Choroid plexus epithelial cell (primary cell): ENCODE results near the gene RICTOR.
A peak's percentile ranks its signal among the peaks of the same experiment; 100 is the strongest.

ENCODE experiments used
- DNase-seq: peaks from one replicate; pipeline ENCODE4 v3.0.0-alpha.2; 2010; ENCODE audit warnings: low read depth
- H3K4me3 ChIP-seq: 2 replicates; pipeline ENCODE4 v1.5.1; 2011; ENCODE audit warnings: low read depth, mild to moderate bottlenecking, control low read depth, low read length, moderate library complexity
- TF ChIP-seq, protein P1 (sequence below): conservative IDR thresholded peaks from 2 replicates; pipeline ENCODE4 v1.5.1; 2011; ENCODE audit warnings: low read depth, mild to moderate bottlenecking, control low read depth, inconsistent platforms, low read length, moderate library complexity

The RICTOR gene

DNA sequence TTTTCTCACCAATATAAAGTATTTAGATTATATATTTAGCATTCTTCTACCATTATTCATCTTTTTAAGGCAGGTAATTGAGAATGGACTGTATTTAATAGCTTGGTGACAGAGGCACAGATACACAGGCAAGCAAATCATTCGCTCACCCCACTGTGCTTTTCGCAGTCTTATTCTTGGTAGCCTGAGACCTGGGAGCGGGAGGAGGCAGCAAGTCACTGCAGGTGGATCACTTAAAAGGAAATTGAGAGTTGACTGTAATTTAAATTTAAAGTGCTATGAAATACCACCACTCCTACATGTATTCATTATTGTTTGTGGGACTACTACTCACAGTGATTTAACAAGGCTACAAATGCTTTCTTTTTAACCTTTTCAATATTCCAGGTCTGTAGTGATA lies 9.7 kb downstream of the RICTOR start:
- no peak overlapping the region for H3K4me3 ChIP-seq
- TF ChIP-seq, protein P1, sequence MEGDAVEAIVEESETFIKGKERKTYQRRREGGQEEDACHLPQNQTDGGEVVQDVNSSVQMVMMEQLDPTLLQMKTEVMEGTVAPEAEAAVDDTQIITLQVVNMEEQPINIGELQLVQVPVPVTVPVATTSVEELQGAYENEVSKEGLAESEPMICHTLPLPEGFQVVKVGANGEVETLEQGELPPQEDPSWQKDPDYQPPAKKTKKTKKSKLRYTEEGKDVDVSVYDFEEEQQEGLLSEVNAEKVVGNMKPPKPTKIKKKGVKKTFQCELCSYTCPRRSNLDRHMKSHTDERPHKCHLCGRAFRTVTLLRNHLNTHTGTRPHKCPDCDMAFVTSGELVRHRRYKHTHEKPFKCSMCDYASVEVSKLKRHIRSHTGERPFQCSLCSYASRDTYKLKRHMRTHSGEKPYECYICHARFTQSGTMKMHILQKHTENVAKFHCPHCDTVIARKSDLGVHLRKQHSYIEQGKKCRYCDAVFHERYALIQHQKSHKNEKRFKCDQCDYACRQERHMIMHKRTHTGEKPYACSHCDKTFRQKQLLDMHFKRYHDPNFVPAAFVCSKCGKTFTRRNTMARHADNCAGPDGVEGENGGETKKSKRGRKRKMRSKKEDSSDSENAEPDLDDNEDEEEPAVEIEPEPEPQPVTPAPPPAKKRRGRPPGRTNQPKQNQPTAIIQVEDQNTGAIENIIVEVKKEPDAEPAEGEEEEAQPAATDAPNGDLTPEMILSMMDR, result no peak
- no peak for DNase-seq

DNA sequence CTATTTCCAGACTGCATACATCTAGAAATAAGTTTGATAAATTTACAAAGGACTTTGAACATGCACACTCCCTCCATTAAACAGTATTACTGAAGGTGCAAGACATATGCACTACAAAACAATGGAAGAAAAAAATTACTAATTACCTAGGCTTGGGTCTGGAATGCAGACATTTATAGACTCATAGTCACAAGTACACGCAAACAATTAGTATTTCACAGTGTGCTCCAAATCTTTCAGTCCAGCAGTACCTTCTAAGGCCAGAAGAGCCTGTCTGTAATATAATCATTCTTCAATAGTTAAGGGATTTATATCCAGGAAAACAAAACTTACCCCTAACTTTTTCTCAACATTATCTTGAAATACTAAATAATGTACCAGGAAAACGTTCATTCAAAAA lies 11.2 kb downstream of the RICTOR start:
- TF ChIP-seq, protein P1, result no peak
- H3K4me3 ChIP-seq, result no peak overlapping the region
- DNase-seq, result peak; percentile 15

DNA sequence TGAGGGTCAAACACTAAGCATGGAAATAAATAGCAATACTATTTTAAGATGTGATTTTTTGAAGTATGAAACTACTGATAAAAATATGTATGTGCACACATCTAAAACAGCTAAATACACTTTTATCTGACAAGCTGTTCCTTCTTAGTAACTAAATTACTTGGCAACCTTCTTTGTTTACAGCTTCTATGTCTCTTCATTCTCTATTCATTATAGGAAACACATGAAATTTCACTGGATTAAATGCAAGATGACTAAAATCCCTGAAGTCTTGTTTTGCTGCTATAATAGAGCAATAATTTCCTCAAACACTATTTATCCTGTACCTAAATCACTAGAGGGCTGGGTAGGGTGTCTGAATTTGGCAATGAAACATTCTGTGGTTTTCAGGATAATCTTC lies 11.7 kb downstream of the RICTOR start:
- no peak for DNase-seq
- TF ChIP-seq, protein P1, result no peak
- H3K4me3 ChIP-seq, result no peak overlapping the region

DNA sequence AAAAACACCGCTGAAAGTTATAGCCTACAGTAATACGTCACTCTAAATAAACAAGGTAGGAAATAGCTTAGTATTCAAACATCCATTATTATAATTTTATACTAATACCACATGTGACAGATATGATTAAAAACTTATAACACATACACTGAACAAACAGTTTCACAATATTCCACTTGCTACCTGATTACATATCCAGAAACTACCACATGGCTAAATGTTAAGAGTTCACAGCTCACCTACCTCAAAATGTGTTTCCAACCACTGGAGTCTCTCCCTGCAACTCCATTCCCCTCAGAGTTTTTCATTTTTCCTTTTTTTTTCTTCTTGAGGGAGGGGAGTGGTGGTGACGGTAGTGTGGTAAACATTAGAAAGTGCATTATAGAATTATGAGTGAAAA lies 12.1 kb downstream of the RICTOR start:
- no peak overlapping the region for H3K4me3 ChIP-seq
- TF ChIP-seq, protein P1, result no peak
- DNase-seq, result no peak

DNA sequence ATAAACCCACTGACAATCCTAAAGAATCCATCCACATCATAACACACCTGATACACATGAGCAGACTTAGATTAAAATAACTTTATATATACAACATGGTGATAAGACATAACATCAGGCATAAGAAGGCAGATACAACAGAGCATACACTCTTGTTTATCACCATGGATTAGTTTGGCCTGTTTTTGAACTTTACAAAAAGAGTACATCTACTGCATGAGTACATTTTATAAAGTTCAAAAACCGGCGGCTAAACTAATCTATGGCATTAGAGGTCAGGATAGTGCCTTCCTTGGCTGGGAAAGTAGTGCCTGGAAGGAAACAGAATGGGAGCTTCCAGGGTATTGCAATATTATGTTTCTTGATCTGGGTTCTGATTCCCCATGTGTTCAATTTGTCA lies 15.1 kb downstream of the RICTOR start:
- H3K4me3 ChIP-seq, result no peak overlapping the region
- DNase-seq, result no peak
- TF ChIP-seq, protein P1, result no peak

DNA sequence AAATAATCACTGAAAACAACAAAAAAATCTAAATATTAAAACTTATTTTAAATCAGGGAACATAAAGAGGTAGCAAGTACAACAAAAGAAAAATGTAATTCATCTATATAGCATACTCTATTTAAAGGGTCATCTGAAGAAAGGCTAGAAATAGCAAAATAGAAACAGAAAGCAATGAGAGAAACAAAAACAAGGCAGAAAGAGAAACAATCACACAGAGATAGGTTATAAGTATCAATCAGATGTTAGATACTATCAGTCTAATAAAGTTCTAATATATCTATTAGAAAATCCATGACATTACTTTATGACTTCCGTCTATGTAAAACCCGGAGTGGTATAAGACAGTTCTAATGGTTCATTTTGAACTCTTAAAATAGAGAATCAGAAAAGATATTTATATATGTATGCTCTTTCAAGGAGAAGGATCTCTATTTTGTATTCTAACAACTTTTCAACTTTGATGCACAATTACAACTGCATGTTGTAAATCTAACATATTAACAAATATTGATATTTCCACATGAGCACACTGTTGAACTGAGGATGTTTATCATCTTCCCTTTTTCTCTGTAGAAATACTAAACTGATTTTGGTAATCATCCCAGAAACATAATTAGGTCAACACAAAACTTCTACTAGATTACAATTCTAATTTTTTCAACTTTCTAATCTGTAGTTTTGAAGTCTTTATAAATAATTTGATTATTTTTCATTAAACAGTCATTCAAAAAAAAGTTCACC lies 15.8 kb downstream of the RICTOR start:
- TF ChIP-seq, protein P1, result no peak
- DNase-seq, result no peak
- peak overlapping the region; percentile 37 for H3K4me3 ChIP-seq

DNA sequence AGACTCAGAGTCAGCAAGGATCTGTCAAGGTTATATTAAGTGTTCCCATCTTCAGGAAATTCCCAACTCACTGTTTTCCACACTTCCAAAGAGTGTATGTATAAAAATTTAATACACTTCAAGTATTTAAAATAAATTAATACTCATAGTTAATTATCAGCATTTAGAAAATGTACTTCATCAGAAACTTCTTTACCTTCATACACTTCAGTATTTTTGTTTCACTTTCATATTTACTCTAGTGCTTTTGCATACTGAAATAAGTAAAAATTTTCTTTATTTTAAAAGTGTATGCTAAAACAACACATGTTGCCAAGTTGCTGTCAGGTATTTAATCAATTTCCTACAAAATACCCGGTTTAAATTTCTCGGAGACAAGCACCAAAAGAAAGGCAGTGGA lies 16.5 kb downstream of the RICTOR start:
- no peak for DNase-seq
- peak overlapping the region; percentile 37 for H3K4me3 ChIP-seq
- TF ChIP-seq, protein P1, result no peak
